Measurements from ENCODE around the gene MS4A4E. TPM values are rescaled to one million over a fixed set of nuclear protein-coding genes. Genes with fewer than 3 reads are reported as not detected.

MS4A4E gene
- total and polyA plus RNA-seq, 12 donors: 0.26 to 3.0 (median 0.82) TPM; not detected in 3

GRCh38 chr11:60241786-60242185 is 1.2 kb downstream of the MS4A4E start:
- Histone ChIP-seq H3K9me3 (no peaks in the 10 kb centered on the region), H3K27ac (peak overlapping the region in 1 of 10 donors; percentile 78), H3K27me3 (peaks cover 0 to 8% (median 0%) of the 10 kb centered on the region in 7 donors), H3K4me1 (peaks cover 0 to 2% (median 0%) of the 10 kb centered on the region in 9 donors), H3K4me3 (peak overlapping the region in 1 of 10 donors; percentile 7), H3K36me3 (no peaks in the 10 kb centered on the region)
- DNase-seq (no peak), ATAC-seq (no peak)
- no peak for TF ChIP-seq CTCF (IDR thresholded peaks at IDR 0.05)
- WGBS, 2 donors: 82 to 86% methylated on average over 3 of the region's 3 CpGs
- intact Hi-C loops (cut with DNase I): loop anchor here in 1 of 10 donors (10.0 kb wide), 1 partner anchor 67 kb away; no protein-coding TSS in a partner anchor

- peak overlapping the region in 1 of 10 donors; percentile 10 for H3K4me3 ChIP-seq
- no peaks in the 10 kb centered on the region for H3K9me3 ChIP-seq
- no peak for TF ChIP-seq CTCF (IDR thresholded peaks at IDR 0.05)
- no peak for DNase-seq
- intact Hi-C loops (cut with DNase I): loop anchor here in 1 of 10 donors (10.0 kb wide), 1 partner anchor 66 kb away; no protein-coding TSS in a partner anchor
- no peaks in the 10 kb centered on the region for H3K36me3 ChIP-seq
- ATAC-seq: no peak
- peaks cover 0 to 2% (median 0%) of the 10 kb centered on the region in 9 donors for H3K4me1 ChIP-seq
- peaks cover 0 to 8% (median 0%) of the 10 kb centered on the region in 7 donors for H3K27me3 ChIP-seq
- H3K27ac ChIP-seq: peak overlapping the region in 1 of 10 donors; percentile 78
- WGBS, 2 donors: 79 to 84% methylated on average over 5 of the region's 5 CpGs
Measured at GRCh38 chr11:60240662-60241061, 2.3 kb downstream of the MS4A4E start.

GRCh38 chr11:60235321-60235720 is 7.6 kb downstream of the MS4A4E start:
- DNase-seq (no peak), ATAC-seq (no peak)
- peaks cover 0 to 6% (median 0%) of the 10 kb centered on the region in 9 donors for H3K4me1 ChIP-seq
- no peaks in the 10 kb centered on the region for H3K36me3 ChIP-seq
- H3K4me3 ChIP-seq: no peak overlapping the region
- no peaks in the 10 kb centered on the region for H3K9me3 ChIP-seq
- peak overlapping the region in 1 of 10 donors; percentile 59 for H3K27ac ChIP-seq
- intact Hi-C loops (cut with DNase I): no loop called here
- no peaks in the 10 kb centered on the region for H3K27me3 ChIP-seq
- 76 to 77% methylated on average over 3 of the region's 3 CpGs for WGBS, 2 donors
- no peak for TF ChIP-seq CTCF (IDR thresholded peaks at IDR 0.05)

- H3K36me3 ChIP-seq: no peaks in the 10 kb centered on the region
- H3K27ac ChIP-seq: no peak overlapping the region
- no peaks in the 10 kb centered on the region for H3K9me3 ChIP-seq
- H3K4me1 ChIP-seq: peaks cover 0 to 12% (median 0%) of the 10 kb centered on the region in 9 donors
- no peak for TF ChIP-seq CTCF (IDR thresholded peaks at IDR 0.05)
- ATAC-seq (no peak), DNase-seq (no peak)
- H3K4me3 ChIP-seq: no peak overlapping the region
- 60 to 64% methylated on average over 1 of the region's 1 CpG for WGBS, 2 donors
- H3K27me3 ChIP-seq: no peaks in the 10 kb centered on the region
- intact Hi-C loops (cut with DNase I): no loop called here
Measured at GRCh38 chr11:60230681-60231080, 12.3 kb downstream of the MS4A4E start.
